WTC11 (cell line): Measurements from ENCODE around the gene HS2ST1. TPM values are rescaled to one million over a fixed set of nuclear protein-coding genes. Genes with fewer than 3 reads are reported as not detected.

Experiments used
- ATAC-seq: fragments of 200-7000 bp; cut with Tn5 transposase; 2 replicates; pipeline ENCODE4 v1.10.0; 2021; ENCODE audit warnings: mild to moderate bottlenecking, moderate library complexity
- CTCF ChIA-PET: fragments of 300-600 bp; sonication (Branson Sonifier 250); formaldehyde crosslinking; loops from one replicate; lab custom pipeline; 2021; ENCODE audit warnings: antibody characterized with exemption; lab: Charles Lee
- POLR2A ChIA-PET: fragments of 350-600 bp; sonication (Branson Sonifier 250); formaldehyde crosslinking; loops from one replicate; lab custom pipeline; 2021; ENCODE audit warnings: antibody characterized with exemption; lab: Charles Lee
- DNase-seq: peaks from one replicate; pipeline ENCODE4 v3.0.0; 2021; ENCODE audit warnings: low spot score
- H3K27ac Mint-ChIP-seq: 2 replicates; pipeline ENCODE4 v1.8.0; 2021; ENCODE audit warnings: mixed read lengths
- H3K27me3 Mint-ChIP-seq: 2 replicates; pipeline ENCODE4 v1.8.0; 2021; ENCODE audit warnings: low read depth, mild to moderate bottlenecking, moderate library complexity, mixed read lengths
- H3K36me3 Mint-ChIP-seq: 2 replicates; pipeline ENCODE4 v1.8.0; 2021; ENCODE audit warnings: mixed read lengths
- H3K4me1 Mint-ChIP-seq: 2 replicates; pipeline ENCODE4 v1.8.0; 2022; ENCODE audit warnings: mixed read lengths
- H3K4me3 Mint-ChIP-seq: 2 replicates; pipeline ENCODE4 v1.8.0; 2021; ENCODE audit warnings: mild to moderate bottlenecking, moderate library complexity, mixed read lengths
- H3K9me3 Mint-ChIP-seq: 2 replicates; pipeline ENCODE4 v1.8.0; 2021; ENCODE audit warnings: mixed read lengths
- CBFB ChIP-seq: sonication (generic); formaldehyde crosslinking; IDR thresholded peaks from 2 replicates; pipeline ENCODE4 v1.8.1; 2022; ENCODE audit warnings: mild to moderate bottlenecking, low read depth, missing genetic modification reagents
- ETV6 ChIP-seq: sonication (generic); formaldehyde crosslinking; IDR thresholded peaks from 2 replicates; pipeline ENCODE4 v1.8.1; 2022; ENCODE audit warnings: mild to moderate bottlenecking, missing genetic modification reagents
- HMGA2 ChIP-seq: fragments of 250-450 bp; sonication (Bioruptor Pico); IDR thresholded peaks from 2 replicates; pipeline ENCODE4 v1.4.0; 2021; ENCODE audit warnings: mild to moderate bottlenecking, moderate library complexity
- JUN ChIP-seq: sonication (generic); formaldehyde crosslinking; IDR thresholded peaks from 2 replicates; pipeline ENCODE4 v1.8.0; 2023; ENCODE audit warnings: mild to moderate bottlenecking, missing genetic modification reagents
- MYBL2 ChIP-seq: sonication (generic); formaldehyde crosslinking; IDR thresholded peaks from 2 replicates; pipeline ENCODE4 v1.8.1; 2023; ENCODE audit warnings: mild to moderate bottlenecking, moderate library complexity, missing genetic modification reagents
- NFE2L1 ChIP-seq: sonication (generic); formaldehyde crosslinking; IDR thresholded peaks from 2 replicates; pipeline ENCODE4 v1.8.1; 2023; ENCODE audit warnings: missing genetic modification reagents
- NFYB ChIP-seq: sonication (generic); formaldehyde crosslinking; conservative IDR thresholded peaks from 2 replicates; pipeline ENCODE4 v1.8.0; 2022; ENCODE audit warnings: low read depth, missing genetic modification reagents
- SMAD3 ChIP-seq: sonication (generic); formaldehyde crosslinking; IDR thresholded peaks from 2 replicates; pipeline ENCODE4 v1.8.0; 2022; ENCODE audit warnings: missing genetic modification reagents, mild to moderate bottlenecking, borderline replicate concordance
- SP1 ChIP-seq: sonication (generic); formaldehyde crosslinking; conservative IDR thresholded peaks from 2 replicates; pipeline ENCODE4 v1.8.1; 2022; ENCODE audit warnings: missing genetic modification reagents
- TEAD1 ChIP-seq: sonication (generic); formaldehyde crosslinking; IDR thresholded peaks from 2 replicates; pipeline ENCODE4 v1.8.0; 2022; ENCODE audit warnings: mild to moderate bottlenecking, missing genetic modification reagents
- ZNF232 ChIP-seq: sonication (generic); formaldehyde crosslinking; IDR thresholded peaks from 2 replicates; pipeline ENCODE4 v1.8.0; 2022; ENCODE audit warnings: mild to moderate bottlenecking, missing genetic modification reagents
- ZNF423 ChIP-seq: fragments of 250-450 bp; sonication (Bioruptor Pico); IDR thresholded peaks from 2 replicates; pipeline ENCODE4 v2.1.2; 2022; ENCODE audit warnings: mild to moderate bottlenecking, moderate library complexity
- total RNA-seq: library from RNA; stranded (reverse); gene quantifications from 3 replicates; pipeline ENCODE4 v1.2.3, GENCODE V29; 2021
- TF ChIP-seq, protein P1 (sequence below): sonication (generic); formaldehyde crosslinking; conservative IDR thresholded peaks from 2 replicates; pipeline ENCODE4 v1.8.1; 2022; ENCODE audit warnings: mild to moderate bottlenecking, missing genetic modification reagents
- TF ChIP-seq, protein P2 (sequence below): sonication (generic); formaldehyde crosslinking; IDR thresholded peaks from 2 replicates; pipeline ENCODE4 v1.8.1; 2022; ENCODE audit warnings: mild to moderate bottlenecking, missing genetic modification reagents, moderate library complexity, borderline replicate concordance
- TF ChIP-seq, protein P3 (sequence below): sonication (generic); formaldehyde crosslinking; IDR thresholded peaks from 2 replicates; pipeline ENCODE4 v1.8.1; 2023; ENCODE audit warnings: mild to moderate bottlenecking, moderate library complexity, missing genetic modification reagents
- TF ChIP-seq, protein P4 (sequence below): sonication (generic); formaldehyde crosslinking; IDR thresholded peaks from 2 replicates; pipeline ENCODE4 v1.8.1; 2022; ENCODE audit warnings: mild to moderate bottlenecking, moderate library complexity, missing genetic modification reagents
- TF ChIP-seq, protein P5 (sequence below): sonication (generic); formaldehyde crosslinking; IDR thresholded peaks from 2 replicates; pipeline ENCODE4 v1.8.1; 2023; ENCODE audit warnings: mild to moderate bottlenecking, missing genetic modification reagents, moderate library complexity
- TF ChIP-seq, protein P6 (sequence below): sonication (generic); formaldehyde crosslinking; IDR thresholded peaks from 2 replicates; pipeline ENCODE4 v1.8.1; 2022; ENCODE audit warnings: low read depth, missing genetic modification reagents, borderline replicate concordance
- TF ChIP-seq, protein P7 (sequence below): fragments of 250-450 bp; sonication (Bioruptor Pico); IDR thresholded peaks from 2 replicates; pipeline ENCODE4 v1.8.0; 2021; ENCODE audit warnings: mild to moderate bottlenecking
- TF ChIP-seq, protein P8 (sequence below): fragments of 200-600 bp; IDR thresholded peaks from 2 replicates; pipeline ENCODE4 v1.8.0; 2022; ENCODE audit warnings: antibody characterized with exemption

Gene HS2ST1
- total RNA-seq, 1 experiment from 2014 or later, result 24.7 TPM

DNA sequence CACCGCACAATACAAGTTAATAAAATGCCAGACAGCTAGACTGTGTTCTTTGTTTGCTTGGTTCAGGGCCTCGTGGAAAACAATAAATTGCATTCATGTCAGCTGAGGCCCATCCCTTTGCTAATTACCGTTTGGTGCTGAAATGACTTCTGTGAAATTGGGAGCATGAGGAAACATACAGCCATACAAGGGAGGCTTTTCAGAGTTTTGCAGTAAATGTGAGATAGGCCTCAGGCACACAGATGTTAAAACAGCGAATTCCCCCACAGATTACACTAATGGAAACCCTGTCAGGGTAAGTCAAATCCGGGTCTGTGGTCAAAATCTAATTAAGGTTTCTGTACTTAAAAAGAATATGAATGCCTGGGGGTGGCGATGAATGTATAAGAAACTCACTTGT lies 240.7 kb downstream of the HS2ST1 start (continued):
- TF ChIP-seq NFE2L1 (CRISPR knock-in tag) (no peak), SMAD3 (CRISPR knock-in tag) (no peak), JUN (no peak), MYBL2 (no peak), ETV6 (CRISPR knock-in tag) (no peak), NFYB (no peak)
- TF ChIP-seq, protein P1, sequence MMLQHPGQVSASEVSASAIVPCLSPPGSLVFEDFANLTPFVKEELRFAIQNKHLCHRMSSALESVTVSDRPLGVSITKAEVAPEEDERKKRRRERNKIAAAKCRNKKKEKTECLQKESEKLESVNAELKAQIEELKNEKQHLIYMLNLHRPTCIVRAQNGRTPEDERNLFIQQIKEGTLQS (CRISPR knock-in tag), result no peak
- TF ChIP-seq, protein P2, sequence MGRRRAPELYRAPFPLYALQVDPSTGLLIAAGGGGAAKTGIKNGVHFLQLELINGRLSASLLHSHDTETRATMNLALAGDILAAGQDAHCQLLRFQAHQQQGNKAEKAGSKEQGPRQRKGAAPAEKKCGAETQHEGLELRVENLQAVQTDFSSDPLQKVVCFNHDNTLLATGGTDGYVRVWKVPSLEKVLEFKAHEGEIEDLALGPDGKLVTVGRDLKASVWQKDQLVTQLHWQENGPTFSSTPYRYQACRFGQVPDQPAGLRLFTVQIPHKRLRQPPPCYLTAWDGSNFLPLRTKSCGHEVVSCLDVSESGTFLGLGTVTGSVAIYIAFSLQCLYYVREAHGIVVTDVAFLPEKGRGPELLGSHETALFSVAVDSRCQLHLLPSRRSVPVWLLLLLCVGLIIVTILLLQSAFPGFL (CRISPR knock-in tag), result no peak
- TF ChIP-seq, protein P3, sequence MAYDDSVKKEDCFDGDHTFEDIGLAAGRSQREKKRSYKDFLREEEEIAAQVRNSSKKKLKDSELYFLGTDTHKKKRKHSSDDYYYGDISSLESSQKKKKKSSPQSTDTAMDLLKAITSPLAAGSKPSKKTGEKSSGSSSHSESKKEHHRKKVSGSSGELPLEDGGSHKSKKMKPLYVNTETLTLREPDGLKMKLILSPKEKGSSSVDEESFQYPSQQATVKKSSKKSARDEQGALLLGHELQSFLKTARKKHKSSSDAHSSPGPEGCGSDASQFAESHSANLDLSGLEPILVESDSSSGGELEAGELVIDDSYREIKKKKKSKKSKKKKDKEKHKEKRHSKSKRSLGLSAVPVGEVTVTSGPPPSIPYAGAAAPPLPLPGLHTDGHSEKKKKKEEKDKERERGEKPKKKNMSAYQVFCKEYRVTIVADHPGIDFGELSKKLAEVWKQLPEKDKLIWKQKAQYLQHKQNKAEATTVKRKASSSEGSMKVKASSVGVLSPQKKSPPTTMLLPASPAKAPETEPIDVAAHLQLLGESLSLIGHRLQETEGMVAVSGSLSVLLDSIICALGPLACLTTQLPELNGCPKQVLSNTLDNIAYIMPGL (CRISPR knock-in tag), result no peak
- TF ChIP-seq, all 79 proteins: peak for 0

DNA sequence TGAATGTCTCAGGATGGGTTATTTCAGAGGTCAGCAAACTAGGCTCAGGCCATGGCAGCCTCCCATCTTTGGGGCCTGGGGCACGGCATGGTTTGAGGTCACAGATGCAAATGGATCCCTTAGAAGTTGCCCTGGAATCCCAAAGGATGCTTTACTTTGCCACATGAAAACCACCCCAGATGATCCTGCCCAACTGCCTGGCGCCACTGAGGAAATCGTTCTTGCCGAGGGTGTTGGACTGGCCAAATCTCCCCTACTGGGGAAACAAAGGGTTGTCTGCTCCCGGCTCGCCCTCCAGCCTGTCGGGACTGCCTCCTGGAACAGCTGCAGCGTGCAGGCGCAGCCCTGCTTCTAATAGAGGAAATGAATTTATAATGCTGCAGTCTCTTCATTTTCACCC lies 241.2 kb downstream of the HS2ST1 start:
- Mint-ChIP-seq H3K36me3 (no peaks in the 10 kb centered on the region), H3K4me3 (no peak overlapping the region), H3K27ac (no peak overlapping the region), H3K4me1 (peaks cover 25% of the 10 kb centered on the region), H3K27me3 (peaks cover 21% of the 10 kb centered on the region), H3K9me3 (no peaks in the 10 kb centered on the region)
- CTCF ChIA-PET, result interaction anchor here (1.0 kb wide), 1 partner anchor 18 kb away, joined by 3 read pairs; no protein-coding TSS in a partner anchor
- DNase-seq (no peak), ATAC-seq (no peak)
- TF ChIP-seq TEAD1 (no peak), JUN (no peak), MYBL2 (no peak), CBFB (CRISPR knock-in tag) (no peak)
- TF ChIP-seq, protein P4, sequence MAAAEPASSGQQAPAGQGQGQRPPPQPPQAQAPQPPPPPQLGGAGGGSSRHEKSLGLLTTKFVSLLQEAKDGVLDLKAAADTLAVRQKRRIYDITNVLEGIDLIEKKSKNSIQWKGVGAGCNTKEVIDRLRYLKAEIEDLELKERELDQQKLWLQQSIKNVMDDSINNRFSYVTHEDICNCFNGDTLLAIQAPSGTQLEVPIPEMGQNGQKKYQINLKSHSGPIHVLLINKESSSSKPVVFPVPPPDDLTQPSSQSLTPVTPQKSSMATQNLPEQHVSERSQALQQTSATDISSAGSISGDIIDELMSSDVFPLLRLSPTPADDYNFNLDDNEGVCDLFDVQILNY (CRISPR knock-in tag), result no peak
- TF ChIP-seq, protein P5, sequence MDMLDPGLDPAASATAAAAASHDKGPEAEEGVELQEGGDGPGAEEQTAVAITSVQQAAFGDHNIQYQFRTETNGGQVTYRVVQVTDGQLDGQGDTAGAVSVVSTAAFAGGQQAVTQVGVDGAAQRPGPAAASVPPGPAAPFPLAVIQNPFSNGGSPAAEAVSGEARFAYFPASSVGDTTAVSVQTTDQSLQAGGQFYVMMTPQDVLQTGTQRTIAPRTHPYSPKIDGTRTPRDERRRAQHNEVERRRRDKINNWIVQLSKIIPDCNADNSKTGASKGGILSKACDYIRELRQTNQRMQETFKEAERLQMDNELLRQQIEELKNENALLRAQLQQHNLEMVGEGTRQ (CRISPR knock-in tag), result no peak
- POLR2A ChIA-PET, result no interaction called here

DNA sequence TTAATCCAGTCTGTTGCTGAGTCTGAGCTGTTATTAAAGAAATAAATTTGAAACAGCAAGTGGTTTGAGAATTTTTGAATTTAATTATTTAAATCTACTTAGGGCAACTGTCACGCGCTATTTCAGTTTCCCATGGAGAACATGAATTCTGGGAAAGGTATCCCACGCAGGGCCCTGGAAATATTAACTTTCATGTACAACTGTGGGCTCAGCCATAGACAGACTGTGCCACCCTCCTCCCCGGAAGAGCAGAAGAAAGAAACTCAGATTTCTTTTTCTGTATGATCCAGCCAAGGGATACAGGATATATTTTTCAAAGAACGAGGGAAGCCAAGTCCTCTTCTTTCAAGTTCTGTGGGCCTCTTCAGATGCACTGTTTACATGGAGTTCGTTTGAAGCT lies 241.7 kb downstream of the HS2ST1 start:
- ChIA-PET CTCF (interaction anchor here (1.0 kb wide), 1 partner anchor 18 kb away, joined by 3 read pairs; no protein-coding TSS in a partner anchor), POLR2A (no interaction called here)
- Mint-ChIP-seq H3K4me1 (peaks cover 20% of the 10 kb centered on the region), H3K27ac (no peak overlapping the region), H3K4me3 (no peak overlapping the region), H3K36me3 (no peaks in the 10 kb centered on the region), H3K27me3 (peaks cover 19% of the 10 kb centered on the region), H3K9me3 (no peaks in the 10 kb centered on the region)
- no peak for ATAC-seq
- TF ChIP-seq ZNF423 (no peak), SP1 (CRISPR knock-in tag) (no peak), ETV6 (CRISPR knock-in tag) (no peak), ZNF232 (CRISPR knock-in tag) (no peak), HMGA2 (CRISPR knock-in tag) (no peak)
- TF ChIP-seq, protein P6, sequence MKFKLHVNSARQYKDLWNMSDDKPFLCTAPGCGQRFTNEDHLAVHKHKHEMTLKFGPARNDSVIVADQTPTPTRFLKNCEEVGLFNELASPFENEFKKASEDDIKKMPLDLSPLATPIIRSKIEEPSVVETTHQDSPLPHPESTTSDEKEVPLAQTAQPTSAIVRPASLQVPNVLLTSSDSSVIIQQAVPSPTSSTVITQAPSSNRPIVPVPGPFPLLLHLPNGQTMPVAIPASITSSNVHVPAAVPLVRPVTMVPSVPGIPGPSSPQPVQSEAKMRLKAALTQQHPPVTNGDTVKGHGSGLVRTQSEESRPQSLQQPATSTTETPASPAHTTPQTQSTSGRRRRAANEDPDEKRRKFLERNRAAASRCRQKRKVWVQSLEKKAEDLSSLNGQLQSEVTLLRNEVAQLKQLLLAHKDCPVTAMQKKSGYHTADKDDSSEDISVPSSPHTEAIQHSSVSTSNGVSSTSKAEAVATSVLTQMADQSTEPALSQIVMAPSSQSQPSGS (CRISPR knock-in tag), result no peak
- TF ChIP-seq, protein P7, sequence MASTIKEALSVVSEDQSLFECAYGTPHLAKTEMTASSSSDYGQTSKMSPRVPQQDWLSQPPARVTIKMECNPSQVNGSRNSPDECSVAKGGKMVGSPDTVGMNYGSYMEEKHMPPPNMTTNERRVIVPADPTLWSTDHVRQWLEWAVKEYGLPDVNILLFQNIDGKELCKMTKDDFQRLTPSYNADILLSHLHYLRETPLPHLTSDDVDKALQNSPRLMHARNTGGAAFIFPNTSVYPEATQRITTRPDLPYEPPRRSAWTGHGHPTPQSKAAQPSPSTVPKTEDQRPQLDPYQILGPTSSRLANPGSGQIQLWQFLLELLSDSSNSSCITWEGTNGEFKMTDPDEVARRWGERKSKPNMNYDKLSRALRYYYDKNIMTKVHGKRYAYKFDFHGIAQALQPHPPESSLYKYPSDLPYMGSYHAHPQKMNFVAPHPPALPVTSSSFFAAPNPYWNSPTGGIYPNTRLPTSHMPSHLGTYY (CRISPR knock-in tag), result no peak
- TF ChIP-seq, protein P8, sequence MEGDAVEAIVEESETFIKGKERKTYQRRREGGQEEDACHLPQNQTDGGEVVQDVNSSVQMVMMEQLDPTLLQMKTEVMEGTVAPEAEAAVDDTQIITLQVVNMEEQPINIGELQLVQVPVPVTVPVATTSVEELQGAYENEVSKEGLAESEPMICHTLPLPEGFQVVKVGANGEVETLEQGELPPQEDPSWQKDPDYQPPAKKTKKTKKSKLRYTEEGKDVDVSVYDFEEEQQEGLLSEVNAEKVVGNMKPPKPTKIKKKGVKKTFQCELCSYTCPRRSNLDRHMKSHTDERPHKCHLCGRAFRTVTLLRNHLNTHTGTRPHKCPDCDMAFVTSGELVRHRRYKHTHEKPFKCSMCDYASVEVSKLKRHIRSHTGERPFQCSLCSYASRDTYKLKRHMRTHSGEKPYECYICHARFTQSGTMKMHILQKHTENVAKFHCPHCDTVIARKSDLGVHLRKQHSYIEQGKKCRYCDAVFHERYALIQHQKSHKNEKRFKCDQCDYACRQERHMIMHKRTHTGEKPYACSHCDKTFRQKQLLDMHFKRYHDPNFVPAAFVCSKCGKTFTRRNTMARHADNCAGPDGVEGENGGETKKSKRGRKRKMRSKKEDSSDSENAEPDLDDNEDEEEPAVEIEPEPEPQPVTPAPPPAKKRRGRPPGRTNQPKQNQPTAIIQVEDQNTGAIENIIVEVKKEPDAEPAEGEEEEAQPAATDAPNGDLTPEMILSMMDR, result no peak
- DNase-seq, result no peak
